ENCODE results near the gene VAV3.
"Not testable (repeated sequence)": the region's sequence is repeated elsewhere in the genome, so short reads cannot be mapped to it uniquely, and the experiment has no call there.

Gene VAV3

GRCh38 chr1:107726860-107727259, 238.1 kb downstream of the VAV3 start:
- no peak for TF ChIP-seq CTCF (IDR thresholded peaks at IDR 0.05; ENCODE audit: low read depth, low read length)

GRCh38 chr1:107724648-107725047, 240.3 kb downstream of the VAV3 start:
- no peak for DNase-seq (ENCODE audit: extremely low read depth, low read depth)
- no peak for TF ChIP-seq CTCF (IDR thresholded peaks at IDR 0.05; ENCODE audit: low read depth, low read length)

More at GRCh38 chr1:107726860-107727259, 238.1 kb downstream of the VAV3 start:
- no peak for DNase-seq (ENCODE audit: extremely low read depth, low read depth)

- not testable (repeated sequence) for DNase-seq (ENCODE audit: extremely low read depth, low read depth)
Measured at GRCh38 chr1:107720210-107720609, 244.8 kb downstream of the VAV3 start.

- no peak for TF ChIP-seq CTCF (IDR thresholded peaks at IDR 0.05; ENCODE audit: low read depth, low read length)
- no peak for DNase-seq (ENCODE audit: extremely low read depth, low read depth)
Measured at GRCh38 chr1:107710005-107710404, 255.0 kb downstream of the VAV3 start.

GRCh38 chr1:107707111-107707510, 257.9 kb downstream of the VAV3 start:
- no peak for DNase-seq (ENCODE audit: extremely low read depth, low read depth)
- no peak for TF ChIP-seq CTCF (IDR thresholded peaks at IDR 0.05; ENCODE audit: low read depth, low read length)

GRCh38 chr1:107706182-107706581, 258.8 kb downstream of the VAV3 start:
- no peak for TF ChIP-seq CTCF (IDR thresholded peaks at IDR 0.05; ENCODE audit: low read depth, low read length)
- DNase-seq (ENCODE audit: extremely low read depth, low read depth), result no peak

- DNase-seq (ENCODE audit: extremely low read depth, low read depth), result no peak
- no peak for TF ChIP-seq CTCF (IDR thresholded peaks at IDR 0.05; ENCODE audit: low read depth, low read length)
Measured at GRCh38 chr1:107704911-107705310, 260.1 kb downstream of the VAV3 start.

GRCh38 chr1:107702946-107703571, 261.9 kb downstream of the VAV3 start:
- DNase-seq (ENCODE audit: extremely low read depth, low read depth), result no peak
- TF ChIP-seq CTCF (IDR thresholded peaks at IDR 0.05; ENCODE audit: low read depth, low read length), result no peak

GRCh38 chr1:107700651-107701050, 264.3 kb downstream of the VAV3 start:
- not testable (repeated sequence) for DNase-seq (ENCODE audit: extremely low read depth, low read depth)
